HepG2 (cell line): ENCODE data around the gene CHKA. TPM values are rescaled to one million over a fixed set of nuclear protein-coding genes. Genes with fewer than 3 reads are reported as not detected.

ENCODE experiments used
- ARID4A ChIP-seq: sonication (generic); formaldehyde crosslinking; IDR thresholded peaks from 2 replicates; pipeline ENCODE4 v1.5.0; 2020; ENCODE audit warnings: mild to moderate bottlenecking, missing genetic modification reagents, borderline replicate concordance
- BRF2 ChIP-seq: sonication (generic); formaldehyde crosslinking; IDR thresholded peaks from 2 replicates; pipeline ENCODE4 v1.8.1; 2022; ENCODE audit warnings: mild to moderate bottlenecking, missing genetic modification reagents
- GLI4 ChIP-seq: sonication (generic); formaldehyde crosslinking; IDR thresholded peaks from 2 replicates; pipeline ENCODE4 v1.5.1; 2020; ENCODE audit warnings: missing genetic modification reagents, mild to moderate bottlenecking, moderate library complexity, borderline replicate concordance
- TAF15 ChIP-seq: fragments of 200-400 bp; formaldehyde crosslinking; IDR thresholded peaks from one replicate; pipeline ENCODE4 v1.6.1; 2018; ENCODE audit warnings: mild to moderate bottlenecking, low read depth, low read length; ENCODE audit not compliant: poor library complexity, severe bottlenecking
- ZFP37 ChIP-seq: sonication (generic); formaldehyde crosslinking; IDR thresholded peaks from 2 replicates; pipeline ENCODE4 v1.4.0; 2020; ENCODE audit warnings: missing genetic modification reagents, borderline replicate concordance
- ZMAT3 ChIP-seq: sonication (generic); formaldehyde crosslinking; conservative IDR thresholded peaks from 2 replicates; pipeline ENCODE4 v1.7.0; 2021; ENCODE audit warnings: missing genetic modification reagents
- ZNF501 ChIP-seq: sonication (generic); formaldehyde crosslinking; IDR thresholded peaks from 2 replicates; pipeline ENCODE4 v1.5.1; 2020; ENCODE audit warnings: mild to moderate bottlenecking, moderate library complexity, missing genetic modification reagents
- ZNF564 ChIP-seq: sonication (generic); formaldehyde crosslinking; IDR thresholded peaks from 2 replicates; pipeline ENCODE4 v1.8.1; 2023; ENCODE audit warnings: mild to moderate bottlenecking, missing genetic modification reagents
- ZNF670 ChIP-seq: sonication (generic); formaldehyde crosslinking; IDR thresholded peaks from 2 replicates; pipeline ENCODE4 v1.8.0; 2022; ENCODE audit warnings: mild to moderate bottlenecking, missing genetic modification reagents, borderline replicate concordance
- ZNF747 ChIP-seq: sonication (generic); formaldehyde crosslinking; IDR thresholded peaks from 2 replicates; pipeline ENCODE4 v1.8.1; 2023; ENCODE audit warnings: missing genetic modification reagents, mild to moderate bottlenecking, borderline replicate concordance
- ZNF777 ChIP-seq: sonication (generic); formaldehyde crosslinking; IDR thresholded peaks from 2 replicates; pipeline ENCODE4 v1.4.0; 2020; ENCODE audit warnings: missing genetic modification reagents
- ZNF883 ChIP-seq: sonication (generic); formaldehyde crosslinking; IDR thresholded peaks from 2 replicates; pipeline ENCODE4 v1.5.1; 2020; ENCODE audit warnings: mild to moderate bottlenecking, missing genetic modification reagents; ENCODE audit errors: not compliant biosample characterization
- polyA plus RNA-seq, 8 experiments: library from polyadenylated mRNA; depleted of rRNA in 3 of 8; stranded (reverse) in 7 of 8; unstranded in 1 of 8; fragments of >200 nt; fragmentation: Illumina TruSeq in 4 of 8; extraction: Trizol in 4 of 8; gene quantifications; 2 replicates each; pipeline versions ENCODE4 v1.2.1 to v1.2.3, GENCODE V29; 2011 to 2016; ENCODE audit warnings: low read depth in 4 of 8, missing spikeins in 1 of 8, mixed read lengths in 1 of 8; ENCODE audit not compliant: insufficient read depth in 1 of 8
- total RNA-seq, 5 experiments: library from RNA; depleted of rRNA; stranded (reverse); fragments of >200 nt; fragmentation: Illumina TruSeq; extraction: Trizol; gene quantifications; 2 replicates each; pipeline ENCODE4 v1.2.3, GENCODE V29; 2016; ENCODE audit warnings: low read depth in 1 of 5
- TF ChIP-seq, protein P1 (sequence below): IDR thresholded peaks from 2 replicates; pipeline ENCODE4 v1.6.1; 2016; ENCODE audit warnings: mild to moderate bottlenecking
- TF ChIP-seq, protein P2 (sequence below): sonication (generic); formaldehyde crosslinking; IDR thresholded peaks from one replicate; pipeline ENCODE4 v1.5.1; 2020; ENCODE audit warnings: mild to moderate bottlenecking, missing genetic modification reagents; ENCODE audit errors: not compliant biosample characterization

The CHKA gene
- total and polyA plus RNA-seq, 2 of the 13 experiments (the other 11 are each of a cell fraction or from before 2014, with no cell fraction given): 71.6 to 92.7 TPM

DNA sequence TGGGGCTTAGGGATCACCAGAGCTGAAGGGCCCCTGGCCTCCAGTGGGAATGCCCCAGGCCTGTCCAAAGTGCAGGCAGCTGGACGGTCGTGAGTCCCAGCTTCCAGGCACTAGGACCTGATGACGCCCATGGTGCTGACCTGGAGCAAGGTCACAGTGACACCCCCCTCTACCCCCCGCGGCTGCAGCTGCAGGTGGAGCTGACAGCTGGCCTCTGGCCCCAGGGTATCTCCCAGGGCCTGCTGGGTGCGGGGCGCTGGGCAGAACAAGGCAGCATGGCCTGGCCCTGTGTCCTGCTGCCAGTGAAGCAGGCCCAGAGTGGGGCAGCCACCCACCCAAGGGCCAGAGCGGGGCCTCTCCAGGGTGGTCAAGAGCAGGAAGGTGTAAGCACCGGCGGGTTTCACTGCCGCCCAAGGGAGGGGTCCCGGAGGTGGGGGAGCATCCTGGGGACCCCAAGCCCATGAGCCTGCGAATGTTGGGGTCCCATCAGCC lies 82.9 kb downstream of the CHKA start (continued):
- peak; percentile 65; the same call in 1 of the 2 replicates for TF ChIP-seq ZNF747
- peak; percentile 99 for TF ChIP-seq ARID4A
- peak; percentile 49 for TF ChIP-seq TAF15
- TF ChIP-seq ZNF501 (CRISPR knock-in tag): peak; percentile 92
- TF ChIP-seq, protein P1, sequence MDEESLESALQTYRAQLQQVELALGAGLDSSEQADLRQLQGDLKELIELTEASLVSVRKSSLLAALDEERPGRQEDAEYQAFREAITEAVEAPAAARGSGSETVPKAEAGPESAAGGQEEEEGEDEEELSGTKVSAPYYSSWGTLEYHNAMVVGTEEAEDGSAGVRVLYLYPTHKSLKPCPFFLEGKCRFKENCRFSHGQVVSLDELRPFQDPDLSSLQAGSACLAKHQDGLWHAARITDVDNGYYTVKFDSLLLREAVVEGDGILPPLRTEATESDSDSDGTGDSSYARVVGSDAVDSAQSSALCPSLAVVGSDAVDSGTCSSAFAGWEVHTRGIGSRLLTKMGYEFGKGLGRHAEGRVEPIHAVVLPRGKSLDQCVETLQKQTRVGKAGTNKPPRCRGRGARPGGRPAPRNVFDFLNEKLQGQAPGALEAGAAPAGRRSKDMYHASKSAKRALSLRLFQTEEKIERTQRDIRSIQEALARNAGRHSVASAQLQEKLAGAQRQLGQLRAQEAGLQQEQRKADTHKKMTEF: peak; percentile 91
- no peak for TF ChIP-seq GLI4 (CRISPR knock-in tag)
- TF ChIP-seq ZNF883: no peak
- TF ChIP-seq ZNF777 (CRISPR knock-in tag): 0 out of 2 replicates have a peak, but pooled peaks have one; percentile 66
- TF ChIP-seq ZNF564 (CRISPR knock-in tag): peak; percentile 90
- TF ChIP-seq BRF2 (CRISPR knock-in tag): no peak; the same call in 1 of the 2 replicates
- TF ChIP-seq ZNF670: peak; percentile 95
- TF ChIP-seq, protein P2, sequence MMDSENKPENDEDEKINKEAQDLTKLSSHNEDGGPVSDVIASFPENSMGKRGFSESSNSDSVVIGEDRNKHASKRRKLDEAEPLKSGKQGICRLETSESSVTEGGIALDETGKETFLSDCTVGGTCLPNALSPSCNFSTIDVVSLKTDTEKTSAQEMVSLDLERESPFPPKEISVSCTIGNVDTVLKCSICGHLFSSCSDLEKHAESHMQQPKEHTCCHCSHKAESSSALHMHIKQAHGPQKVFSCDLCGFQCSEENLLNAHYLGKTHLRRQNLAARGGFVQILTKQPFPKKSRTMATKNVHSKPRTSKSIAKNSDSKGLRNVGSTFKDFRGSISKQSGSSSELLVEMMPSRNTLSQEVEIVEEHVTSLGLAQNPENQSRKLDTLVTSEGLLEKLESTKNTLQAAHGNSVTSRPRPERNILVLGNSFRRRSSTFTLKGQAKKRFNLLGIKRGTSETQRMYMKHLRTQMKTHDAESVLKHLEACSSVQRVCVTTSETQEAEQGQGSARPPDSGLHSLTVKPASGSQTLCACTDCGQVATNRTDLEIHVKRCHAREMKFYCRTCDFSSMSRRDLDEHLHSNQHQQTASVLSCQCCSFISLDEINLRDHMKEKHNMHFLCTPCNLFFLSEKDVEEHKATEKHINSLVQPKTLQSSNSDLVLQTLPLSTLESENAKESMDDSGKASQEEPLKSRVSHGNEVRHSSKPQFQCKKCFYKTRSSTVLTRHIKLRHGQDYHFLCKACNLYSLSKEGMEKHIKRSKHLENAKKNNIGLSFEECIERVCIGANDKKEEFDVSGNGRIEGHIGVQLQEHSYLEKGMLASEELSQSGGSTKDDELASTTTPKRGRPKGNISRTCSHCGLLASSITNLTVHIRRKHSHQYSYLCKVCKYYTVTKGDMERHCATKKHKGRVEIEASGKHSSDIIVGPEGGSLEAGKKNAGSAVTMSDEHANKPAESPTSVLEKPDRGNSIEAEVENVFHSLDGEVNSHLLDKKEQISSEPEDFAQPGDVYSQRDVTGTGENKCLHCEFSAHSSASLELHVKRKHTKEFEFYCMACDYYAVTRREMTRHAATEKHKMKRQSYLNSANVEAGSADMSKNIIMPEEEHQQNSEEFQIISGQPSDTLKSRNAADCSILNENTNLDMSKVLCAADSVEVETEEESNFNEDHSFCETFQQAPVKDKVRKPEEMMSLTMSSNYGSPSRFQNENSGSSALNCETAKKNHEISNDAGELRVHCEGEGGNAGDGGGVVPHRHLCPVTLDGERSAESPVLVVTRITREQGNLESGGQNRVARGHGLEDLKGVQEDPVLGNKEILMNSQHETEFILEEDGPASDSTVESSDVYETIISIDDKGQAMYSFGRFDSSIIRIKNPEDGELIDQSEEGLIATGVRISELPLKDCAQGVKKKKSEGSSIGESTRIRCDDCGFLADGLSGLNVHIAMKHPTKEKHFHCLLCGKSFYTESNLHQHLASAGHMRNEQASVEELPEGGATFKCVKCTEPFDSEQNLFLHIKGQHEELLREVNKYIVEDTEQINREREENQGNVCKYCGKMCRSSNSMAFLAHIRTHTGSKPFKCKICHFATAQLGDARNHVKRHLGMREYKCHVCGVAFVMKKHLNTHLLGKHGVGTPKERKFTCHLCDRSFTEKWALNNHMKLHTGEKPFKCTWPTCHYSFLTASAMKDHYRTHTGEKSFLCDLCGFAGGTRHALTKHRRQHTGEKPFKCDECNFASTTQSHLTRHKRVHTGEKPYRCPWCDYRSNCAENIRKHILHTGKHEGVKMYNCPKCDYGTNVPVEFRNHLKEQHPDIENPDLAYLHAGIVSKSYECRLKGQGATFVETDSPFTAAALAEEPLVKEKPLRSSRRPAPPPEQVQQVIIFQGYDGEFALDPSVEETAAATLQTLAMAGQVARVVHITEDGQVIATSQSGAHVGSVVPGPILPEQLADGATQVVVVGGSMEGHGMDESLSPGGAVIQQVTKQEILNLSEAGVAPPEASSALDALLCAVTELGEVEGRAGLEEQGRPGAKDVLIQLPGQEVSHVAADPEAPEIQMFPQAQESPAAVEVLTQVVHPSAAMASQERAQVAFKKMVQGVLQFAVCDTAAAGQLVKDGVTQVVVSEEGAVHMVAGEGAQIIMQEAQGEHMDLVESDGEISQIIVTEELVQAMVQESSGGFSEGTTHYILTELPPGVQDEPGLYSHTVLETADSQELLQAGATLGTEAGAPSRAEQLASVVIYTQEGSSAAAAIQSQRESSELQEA (CRISPR knock-in tag): no peak
- TF ChIP-seq ZMAT3 (CRISPR knock-in tag): peak; percentile 90
- no peak for TF ChIP-seq ZFP37
